Measurements from ENCODE around the gene CNN1. TPM values are rescaled to one million over a fixed set of nuclear protein-coding genes. Genes with fewer than 3 reads are reported as not detected.
A peak's percentile ranks its signal among the peaks of the same experiment; 100 is the strongest.

CNN1 gene
- total RNA-seq (2014; rRNA removed; shearing (Covaris generic); ENCODE audit: low replicate concordance): not detected in 2 replicates

- DNase-seq (ENCODE audit: low read depth): no peak
- in situ Hi-C loops (cut with HindIII; ENCODE audit: low pct_unique_long_range_greater_than_20kb, low sequenced_read_pairs): no loop called here
Observed at GRCh38 chr19:11538232-11539036, at the start of gene CNN1. CNN1 (plus strand) TSS chr19:11538851; CDS start chr19:11538928, 77 bp downstream.

GRCh38 chr19:11489378-11489777 lies 49.3 kb upstream of the CNN1 start:
- DNase-seq (ENCODE audit: low read depth): no peak
- in situ Hi-C loops (cut with HindIII; ENCODE audit: low pct_unique_long_range_greater_than_20kb, low sequenced_read_pairs): no loop called here

GRCh38 chr19:11494634-11495285 lies 43.9 kb upstream of the CNN1 start:
- in situ Hi-C loops (cut with HindIII; ENCODE audit: low pct_unique_long_range_greater_than_20kb, low sequenced_read_pairs): no loop called here
- DNase-seq (ENCODE audit: low read depth): no peak

- in situ Hi-C loops (cut with HindIII; ENCODE audit: low pct_unique_long_range_greater_than_20kb, low sequenced_read_pairs): no loop called here
- no peak for DNase-seq (ENCODE audit: low read depth)
Observed at GRCh38 chr19:11495481-11495880, 43.2 kb upstream of the CNN1 start.

GRCh38 chr19:11495885-11496284 lies 42.8 kb upstream of the CNN1 start:
- no peak for DNase-seq (ENCODE audit: low read depth)
- in situ Hi-C loops (cut with HindIII; ENCODE audit: low pct_unique_long_range_greater_than_20kb, low sequenced_read_pairs): no loop called here

- peak; percentile 65 for DNase-seq (ENCODE audit: low read depth)
- in situ Hi-C loops (cut with HindIII; ENCODE audit: low pct_unique_long_range_greater_than_20kb, low sequenced_read_pairs): no loop called here
Observed at GRCh38 chr19:11496391-11497163, 42.1 kb upstream of the CNN1 start.

GRCh38 chr19:11499220-11499726 lies 39.4 kb upstream of the CNN1 start:
- in situ Hi-C loops (cut with HindIII; ENCODE audit: low pct_unique_long_range_greater_than_20kb, low sequenced_read_pairs): no loop called here
- DNase-seq (ENCODE audit: low read depth): no peak

- DNase-seq (ENCODE audit: low read depth): no peak
- in situ Hi-C loops (cut with HindIII; ENCODE audit: low pct_unique_long_range_greater_than_20kb, low sequenced_read_pairs): no loop called here
Observed at GRCh38 chr19:11499890-11500420, 38.7 kb upstream of the CNN1 start.

- in situ Hi-C loops (cut with HindIII; ENCODE audit: low pct_unique_long_range_greater_than_20kb, low sequenced_read_pairs): no loop called here
Observed at GRCh38 chr19:11504502-11505031, 34.1 kb upstream of the CNN1 start.

GRCh38 chr19:11505032-11505503 lies 33.6 kb upstream of the CNN1 start:
- in situ Hi-C loops (cut with HindIII; ENCODE audit: low pct_unique_long_range_greater_than_20kb, low sequenced_read_pairs): no loop called here
- DNase-seq (ENCODE audit: low read depth): peak; percentile 94

More at GRCh38 chr19:11504502-11505031, 34.1 kb upstream of the CNN1 start:
- no peak for DNase-seq (ENCODE audit: low read depth)

GRCh38 chr19:11505504-11506100 lies 33.0 kb upstream of the CNN1 start, which contains the start of gene ZNF653:
ZNF653 (minus strand) TSS chr19:11505839; CDS start chr19:11505786, 53 bp downstream.
- DNase-seq (ENCODE audit: low read depth): peak; percentile 92
- in situ Hi-C loops (cut with HindIII; ENCODE audit: low pct_unique_long_range_greater_than_20kb, low sequenced_read_pairs): no loop called here

- no peak for DNase-seq (ENCODE audit: low read depth)
- in situ Hi-C loops (cut with HindIII; ENCODE audit: low pct_unique_long_range_greater_than_20kb, low sequenced_read_pairs): no loop called here
Observed at GRCh38 chr19:11506101-11506555, 32.5 kb upstream of the CNN1 start.

- in situ Hi-C loops (cut with HindIII; ENCODE audit: low pct_unique_long_range_greater_than_20kb, low sequenced_read_pairs): no loop called here
- no peak for DNase-seq (ENCODE audit: low read depth)
Observed at GRCh38 chr19:11506967-11507366, 31.7 kb upstream of the CNN1 start.

- in situ Hi-C loops (cut with HindIII; ENCODE audit: low pct_unique_long_range_greater_than_20kb, low sequenced_read_pairs): no loop called here
- no peak for DNase-seq (ENCODE audit: low read depth)
Observed at GRCh38 chr19:11507370-11508078, 31.1 kb upstream of the CNN1 start.

- no peak for DNase-seq (ENCODE audit: low read depth)
- in situ Hi-C loops (cut with HindIII; ENCODE audit: low pct_unique_long_range_greater_than_20kb, low sequenced_read_pairs): no loop called here
Observed at GRCh38 chr19:11510444-11510843, 28.2 kb upstream of the CNN1 start.

- in situ Hi-C loops (cut with HindIII; ENCODE audit: low pct_unique_long_range_greater_than_20kb, low sequenced_read_pairs): no loop called here
- DNase-seq (ENCODE audit: low read depth): no peak
Observed at GRCh38 chr19:11513946-11514345, 24.7 kb upstream of the CNN1 start.

GRCh38 chr19:11519138-11519537 lies 19.5 kb upstream of the CNN1 start:
- in situ Hi-C loops (cut with HindIII; ENCODE audit: low pct_unique_long_range_greater_than_20kb, low sequenced_read_pairs): no loop called here
- DNase-seq (ENCODE audit: low read depth): no peak
